Gastroesophageal sphincter (tissue), 4 donors: ENCODE results near the gene CHML. TPM values are rescaled to one million over a fixed set of nuclear protein-coding genes. Genes with fewer than 3 reads are reported as not detected.

Experiments used
- ATAC-seq: fragments of 150-250 bp; one replicate; pipeline ENCODE4 v1.9.1; 2016; ENCODE audit warnings: mild to moderate bottlenecking, moderate library complexity
- H3K27ac ChIP-seq, 4 donors: fragments of 200-600 bp; sonication (generic) in 3 of 4; 1 replicate in 3 of 4; 2 replicates in 1 of 4; pipeline ENCODE4 v1.5.1; 2016 to 2019
- H3K27me3 ChIP-seq: fragments of 200-600 bp; sonication (generic); one replicate; pipeline ENCODE4 v1.5.1; 2019
- H3K36me3 ChIP-seq, 2 donors: fragments of 200-600 bp; sonication (generic); one replicate each; pipeline ENCODE4 v1.5.1; 2019; ENCODE audit warnings: control low read depth in 1 of 2
- H3K4me1 ChIP-seq, 3 donors: fragments of 200-600 bp; sonication (generic); 1 replicate in 2 of 3; 2 replicates in 1 of 3; pipeline ENCODE4 v1.5.1; 2016 to 2019; ENCODE audit warnings: control low read depth in 2 of 3
- H3K4me3 ChIP-seq, 2 donors: fragments of 200-600 bp; sonication (generic); one replicate each; pipeline ENCODE4 v1.5.1; 2019; ENCODE audit warnings: mild to moderate bottlenecking in 1 of 2, moderate library complexity in 1 of 2
- H3K9me3 ChIP-seq, 3 donors: fragments of 200-600 bp; sonication (generic); one replicate each; pipeline ENCODE4 v1.5.1; 2017 to 2019; ENCODE audit warnings: control low read depth in 2 of 3
- CTCF ChIP-seq, 4 experiments: fragments of 200-600 bp in 2 of 4; fragments of 450-650 bp in 2 of 4; sonication (generic) in 1 of 4; IDR thresholded peaks; one replicate each; pipeline ENCODE4 v1.5.1; 2017 to 2019; ENCODE audit warnings: antibody characterized with exemption in 4 of 4, mild to moderate bottlenecking in 2 of 4, moderate library complexity in 2 of 4
- EP300 ChIP-seq: sonication (generic); formaldehyde crosslinking; IDR thresholded peaks from one replicate; pipeline ENCODE4 v1.6.1; 2017; ENCODE audit warnings: antibody characterized with exemption, mild to moderate bottlenecking
- POLR2A ChIP-seq, 2 donors: fragments of 450-650 bp; IDR thresholded peaks; one replicate each; pipeline ENCODE4 v1.6.1; 2017; ENCODE audit warnings: antibody characterized with exemption in 2 of 2, mild to moderate bottlenecking in 2 of 2, moderate library complexity in 1 of 2
- POLR2AphosphoS5 ChIP-seq: sonication (generic); formaldehyde crosslinking; IDR thresholded peaks from one replicate; pipeline ENCODE4 v1.6.1; 2017; ENCODE audit warnings: antibody characterized with exemption
- WGBS, 2 donors: methylation state at CpG; one replicate each; pipeline ENCODE4 v1.1.5; 2018; ENCODE audit warnings: low coverage in 1 of 2; 5-methylcytosine and 5-hydroxymethylcytosine counted together
- total RNA-seq, 4 donors: library from RNA; depleted of rRNA; stranded (reverse); fragments of >200 nt; gene quantifications; one replicate each; pipeline ENCODE4 v1.1.0, GENCODE V29; 2016

Gene CHML
- total RNA-seq, 4 donors from 2014 or later: 5.3 to 10.2 (median 8.8) TPM

- H3K36me3 ChIP-seq: no peaks in the 10 kb centered on the region
- 69 to 100% methylated on average over 1 of the region's 1 CpG for WGBS, 2 donors
- TF ChIP-seq POLR2A (IDR thresholded peaks at IDR 0.05) (no peak), POLR2AphosphoS5 (no peak), CTCF (IDR thresholded peaks at IDR 0.05) (no peak), EP300 (no peak)
These were observed 7.5 kb upstream of the CHML start for GRCh38 chr1:241647658-241648057.

GRCh38 chr1:241646201-241646600 is 6.0 kb upstream of the CHML start:
- Histone ChIP-seq H3K9me3 (no peaks in the 10 kb centered on the region), H3K4me1 (no peaks in the 10 kb centered on the region), H3K27ac (no peak overlapping the region), H3K4me3 (no peak overlapping the region), H3K27me3 (no peaks in the 10 kb centered on the region), H3K36me3 (no peaks in the 10 kb centered on the region)
- TF ChIP-seq EP300 (no peak), CTCF (IDR thresholded peaks at IDR 0.05) (no peak), POLR2A (IDR thresholded peaks at IDR 0.05) (no peak), POLR2AphosphoS5 (no peak)
- no peak for ATAC-seq
- WGBS, 2 donors: 44% methylated on average over 5 of the region's 7 CpGs; no CpG with 5 or more reads in 1 of the 2 donors

More at GRCh38 chr1:241647658-241648057, 7.5 kb upstream of the CHML start:
- Histone ChIP-seq H3K9me3 (no peaks in the 10 kb centered on the region), H3K27me3 (no peaks in the 10 kb centered on the region), H3K27ac (no peak overlapping the region), H3K4me3 (no peak overlapping the region), H3K4me1 (no peaks in the 10 kb centered on the region)
- ATAC-seq: no peak

- TF ChIP-seq EP300: no peak
- TF ChIP-seq POLR2AphosphoS5: no peak
- no peak for TF ChIP-seq CTCF (IDR thresholded peaks at IDR 0.05)
- no peak for TF ChIP-seq POLR2A (IDR thresholded peaks at IDR 0.05)
- no peaks in the 10 kb centered on the region for H3K9me3 ChIP-seq
- no peaks in the 10 kb centered on the region for H3K36me3 ChIP-seq
- ATAC-seq: no peak
- WGBS, 2 donors: 49% methylated on average over 4 of the region's 4 CpGs; no CpG with 5 or more reads in 1 of the 2 donors
- no peak overlapping the region for H3K4me3 ChIP-seq
- H3K4me1 ChIP-seq: peaks cover 0 to 5% (median 0%) of the 10 kb centered on the region in 3 donors
- no peak overlapping the region for H3K27ac ChIP-seq
- no peaks in the 10 kb centered on the region for H3K27me3 ChIP-seq
These were observed 5.0 kb upstream of the CHML start for GRCh38 chr1:241645199-241645598.

GRCh38 chr1:241644259-241644658 is 4.1 kb upstream of the CHML start:
- no peaks in the 10 kb centered on the region for H3K36me3 ChIP-seq
- ATAC-seq: no peak
- 93 to 100% methylated on average over 2 of the region's 2 CpGs for WGBS, 2 donors
- H3K9me3 ChIP-seq: no peaks in the 10 kb centered on the region
- no peak overlapping the region for H3K4me3 ChIP-seq
- no peak for TF ChIP-seq EP300
- no peak for TF ChIP-seq POLR2A (IDR thresholded peaks at IDR 0.05)
- no peak for TF ChIP-seq POLR2AphosphoS5
- TF ChIP-seq CTCF (IDR thresholded peaks at IDR 0.05): no peak
- no peak overlapping the region for H3K27ac ChIP-seq
- H3K27me3 ChIP-seq: no peaks in the 10 kb centered on the region
- peaks cover 0 to 7% (median 0%) of the 10 kb centered on the region in 3 donors for H3K4me1 ChIP-seq

GRCh38 chr1:241642593-241642944 is 2.4 kb upstream of the CHML start:
- TF ChIP-seq EP300 (no peak), POLR2AphosphoS5 (no peak), CTCF (IDR thresholded peaks at IDR 0.05) (no peak), POLR2A (IDR thresholded peaks at IDR 0.05) (no peak)

More at GRCh38 chr1:241642593-241642944, 2.4 kb upstream of the CHML start:
- H3K9me3 ChIP-seq: no peaks in the 10 kb centered on the region
- 100% methylated on average over 1 of the region's 1 CpG; no CpG with 5 or more reads in 1 of the 2 donors for WGBS, 2 donors
- no peak overlapping the region for H3K27ac ChIP-seq
- no peak overlapping the region for H3K4me3 ChIP-seq
- no peaks in the 10 kb centered on the region for H3K36me3 ChIP-seq
- no peak for ATAC-seq
- no peaks in the 10 kb centered on the region for H3K27me3 ChIP-seq
- peaks cover 3 to 22% (median 5%) of the 10 kb centered on the region in 3 donors for H3K4me1 ChIP-seq
